ENCODE measurements around the gene DNM1. TPM values are rescaled to one million over a fixed set of nuclear protein-coding genes. Genes with fewer than 3 reads are reported as not detected.

The DNM1 gene
- polyA plus RNA-seq, 3 donors, result 0.05 to 4.9 (median 0.56) TPM

DNA sequence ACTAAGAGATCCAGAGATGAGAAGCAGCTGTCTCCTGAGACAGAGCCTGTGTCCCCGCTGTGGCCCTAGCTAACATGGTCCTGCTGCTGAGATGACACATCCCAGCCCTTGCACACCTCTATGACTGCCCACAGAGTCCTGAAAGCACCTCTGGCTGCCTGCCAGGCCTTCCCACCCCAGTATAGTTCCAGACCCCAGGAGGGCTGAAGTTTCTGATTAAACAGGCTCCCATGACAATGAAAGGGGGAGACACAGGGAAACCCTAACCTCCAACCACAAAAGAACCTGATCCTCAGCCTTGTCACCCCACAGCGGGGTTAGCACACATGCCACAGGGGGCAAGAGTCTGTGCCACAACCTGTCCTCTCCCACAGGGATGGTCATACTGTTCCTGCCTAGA is 27.5 kb upstream of the DNM1 start:
- intact Hi-C loops (cut with micrococcal nuclease), result no loop called here
- Mint-ChIP-seq H3K9me3 (peaks cover 3 to 20% (median 12%) of the 10 kb centered on the region in 7 donors), H3K4me3 (no peak overlapping the region)

DNA sequence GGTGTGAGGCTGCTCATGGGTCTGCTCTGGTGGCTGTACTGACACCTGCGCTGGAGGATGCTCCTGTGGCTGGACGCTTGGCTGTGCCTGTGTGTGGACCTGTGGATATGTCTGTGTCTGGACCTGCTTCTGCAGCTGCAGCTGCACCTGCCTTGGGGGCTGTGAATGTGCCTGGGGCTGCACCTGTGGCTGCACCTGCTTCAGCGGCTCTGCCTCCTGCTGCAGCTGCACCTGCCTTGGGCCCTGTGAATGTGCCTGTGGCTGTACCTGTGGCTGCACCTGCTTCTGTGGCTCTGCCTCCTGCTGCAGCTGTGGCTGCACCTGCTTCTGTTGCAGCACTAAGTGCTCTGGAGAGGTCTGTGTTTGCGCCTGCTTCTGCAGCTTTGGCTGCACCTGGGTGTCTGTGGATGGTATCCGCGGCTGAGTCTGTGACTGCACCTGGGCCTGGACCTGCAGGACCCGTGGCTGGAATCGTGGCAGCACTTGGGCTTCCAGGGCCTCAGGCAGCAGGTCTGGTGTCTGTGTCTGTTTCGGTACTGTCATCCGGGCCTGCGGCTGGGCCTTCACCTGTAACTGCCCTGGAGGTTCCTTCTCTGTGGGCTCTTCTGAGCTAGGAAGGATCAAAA is 24.3 kb upstream of the DNM1 start:
- TF ChIP-seq, protein P1, sequence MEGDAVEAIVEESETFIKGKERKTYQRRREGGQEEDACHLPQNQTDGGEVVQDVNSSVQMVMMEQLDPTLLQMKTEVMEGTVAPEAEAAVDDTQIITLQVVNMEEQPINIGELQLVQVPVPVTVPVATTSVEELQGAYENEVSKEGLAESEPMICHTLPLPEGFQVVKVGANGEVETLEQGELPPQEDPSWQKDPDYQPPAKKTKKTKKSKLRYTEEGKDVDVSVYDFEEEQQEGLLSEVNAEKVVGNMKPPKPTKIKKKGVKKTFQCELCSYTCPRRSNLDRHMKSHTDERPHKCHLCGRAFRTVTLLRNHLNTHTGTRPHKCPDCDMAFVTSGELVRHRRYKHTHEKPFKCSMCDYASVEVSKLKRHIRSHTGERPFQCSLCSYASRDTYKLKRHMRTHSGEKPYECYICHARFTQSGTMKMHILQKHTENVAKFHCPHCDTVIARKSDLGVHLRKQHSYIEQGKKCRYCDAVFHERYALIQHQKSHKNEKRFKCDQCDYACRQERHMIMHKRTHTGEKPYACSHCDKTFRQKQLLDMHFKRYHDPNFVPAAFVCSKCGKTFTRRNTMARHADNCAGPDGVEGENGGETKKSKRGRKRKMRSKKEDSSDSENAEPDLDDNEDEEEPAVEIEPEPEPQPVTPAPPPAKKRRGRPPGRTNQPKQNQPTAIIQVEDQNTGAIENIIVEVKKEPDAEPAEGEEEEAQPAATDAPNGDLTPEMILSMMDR (IDR thresholded peaks at IDR 0.05), result no peak
- no peak overlapping the region for H3K9ac ChIP-seq (ENCODE audit: insufficient read depth, low read length, poor library complexity, severe bottlenecking)
- Mint-ChIP-seq H3K36me3 (peaks cover 79 to 97% of the 10 kb centered on the region in 2 donors), H3K4me1 (no peaks in the 10 kb centered on the region), H3K4me3 (no peak overlapping the region), H3K9me3 (peaks cover 3 to 26% (median 14%) of the 10 kb centered on the region in 7 donors), H3K27me3 (ENCODE audit: low read depth in 3 of 3) (peaks cover 0 to 4% (median 0%) of the 10 kb centered on the region in 3 donors), H3K27ac (no peak overlapping the region)
- WGBS (ENCODE audit: insufficient coverage), result 100% methylated on average over 11 of the region's 11 CpGs
- intact Hi-C loops (cut with micrococcal nuclease), result no loop called here
- H4K20me1 ChIP-seq (ENCODE audit: insufficient read depth, low read length), result no peaks in the 10 kb centered on the region
- no peaks in the 10 kb centered on the region for H3K4me1 ChIP-seq (ENCODE audit: control insufficient read depth in 1 of 2, insufficient read depth in 2 of 2, low read length in 2 of 2)
- no peak overlapping the region for H3K27ac ChIP-seq (ENCODE audit: low read depth in 1 of 2, low read length in 2 of 2)
- no peak for DNase-seq
- no peak overlapping the region for H3K4me2 ChIP-seq (replicated peaks; ENCODE audit: extremely low read depth, low read length, poor library complexity, severe bottlenecking)
- no peak overlapping the region for H2AFZ ChIP-seq (ENCODE audit: insufficient read depth, low read depth, low read length, poor library complexity, severe bottlenecking)
- H3K9me3 ChIP-seq (replicated peaks in 1 of 2; ENCODE audit: control insufficient read depth in 1 of 2, insufficient read depth in 1 of 2, low read length in 2 of 2), result peaks cover 5 to 16% of the 10 kb centered on the region in 2 donors
- H3K27me3 ChIP-seq (ENCODE audit: control insufficient read depth in 2 of 2, insufficient read depth in 2 of 2, low read length in 2 of 2), result no peaks in the 10 kb centered on the region
- H3K4me3 ChIP-seq (replicated peaks in 1 of 3; ENCODE audit: low read depth in 2 of 3, low read length in 3 of 3), result no peak overlapping the region
- no peaks in the 10 kb centered on the region for H3K79me2 ChIP-seq (ENCODE audit: insufficient read depth, low read length)
- H3K36me3 ChIP-seq (replicated peaks in 1 of 2; ENCODE audit: control insufficient read depth in 1 of 2, insufficient read depth in 2 of 2, low read length in 2 of 2), result peaks cover 74 to 89% of the 10 kb centered on the region in 2 donors

More for the DNA sequence above, 27.5 kb upstream of the DNM1 start:
- no peaks in the 10 kb centered on the region for H3K79me2 ChIP-seq (ENCODE audit: insufficient read depth, low read length)
- TF ChIP-seq, protein P1 (IDR thresholded peaks at IDR 0.05), result no peak
- H3K27ac Mint-ChIP-seq, result peak overlapping the region in 1 of 7 donors; percentile 0
- no peaks in the 10 kb centered on the region for H3K4me1 ChIP-seq (ENCODE audit: control insufficient read depth in 1 of 2, insufficient read depth in 2 of 2, low read length in 2 of 2)
- peaks cover 64 to 85% of the 10 kb centered on the region in 2 donors for H3K36me3 Mint-ChIP-seq
- H3K27me3 Mint-ChIP-seq (ENCODE audit: low read depth in 3 of 3), result peaks cover 0 to 2% (median 0%) of the 10 kb centered on the region in 3 donors
- H3K4me3 ChIP-seq (replicated peaks in 1 of 3; ENCODE audit: low read depth in 2 of 3, low read length in 3 of 3), result no peak overlapping the region
- no peak for DNase-seq
- H3K9me3 ChIP-seq (replicated peaks in 1 of 2; ENCODE audit: control insufficient read depth in 1 of 2, insufficient read depth in 1 of 2, low read length in 2 of 2), result peaks cover 5 to 16% of the 10 kb centered on the region in 2 donors
- H3K9ac ChIP-seq (ENCODE audit: insufficient read depth, low read length, poor library complexity, severe bottlenecking), result no peak overlapping the region
- H4K20me1 ChIP-seq (ENCODE audit: insufficient read depth, low read length), result no peaks in the 10 kb centered on the region
- H2AFZ ChIP-seq (ENCODE audit: insufficient read depth, low read depth, low read length, poor library complexity, severe bottlenecking), result no peak overlapping the region
- no peaks in the 10 kb centered on the region for H3K4me1 Mint-ChIP-seq
- no peak overlapping the region for H3K27ac ChIP-seq (ENCODE audit: low read depth in 1 of 2, low read length in 2 of 2)
- H3K36me3 ChIP-seq (replicated peaks in 1 of 2; ENCODE audit: control insufficient read depth in 1 of 2, insufficient read depth in 2 of 2, low read length in 2 of 2), result peaks cover 61 to 71% of the 10 kb centered on the region in 2 donors
- H3K27me3 ChIP-seq (ENCODE audit: control insufficient read depth in 2 of 2, insufficient read depth in 2 of 2, low read length in 2 of 2), result no peaks in the 10 kb centered on the region
- WGBS (ENCODE audit: insufficient coverage), result no CpG with 5 or more reads among the region's 2 CpGs
- no peak overlapping the region for H3K4me2 ChIP-seq (replicated peaks; ENCODE audit: extremely low read depth, low read length, poor library complexity, severe bottlenecking)
